SK-N-SH (cell line): ENCODE measurements around the gene BFSP2.

Source experiments
- EP300 ChIP-seq, 2 experiments: IDR thresholded peaks; 2 replicates each; pipeline versions ENCODE4 v1.4.0 to v1.6.1; 2012; ENCODE audit warnings: borderline replicate concordance in 1 of 2, low read depth in 1 of 2, low read length in 1 of 2
- FOSL2 ChIP-seq: IDR thresholded peaks from 2 replicates; pipeline ENCODE4 v1.4.0; 2012; ENCODE audit warnings: low read depth, mild to moderate bottlenecking, moderate library complexity, borderline replicate concordance
- GABPA ChIP-seq: IDR thresholded peaks from 2 replicates; pipeline ENCODE4 v1.4.0; 2012; ENCODE audit warnings: low read depth, mild to moderate bottlenecking
- IRF3 ChIP-seq: fragments of 150-350 bp; IDR thresholded peaks from 2 replicates; pipeline ENCODE4 v1.6.1; 2016; ENCODE audit warnings: mild to moderate bottlenecking, low read depth, low read length
- MXI1 ChIP-seq: IDR thresholded peaks from 2 replicates; pipeline ENCODE4 v1.6.1; 2012; ENCODE audit warnings: mild to moderate bottlenecking, low read depth, low read length, improper control_type of control experiment
- NFIC ChIP-seq: IDR thresholded peaks from 2 replicates; pipeline ENCODE4 v1.4.0; 2012; ENCODE audit warnings: borderline replicate concordance
- POLR2AphosphoS5 ChIP-seq: IDR thresholded peaks from 2 replicates; pipeline ENCODE4 v1.6.1; 2012; ENCODE audit warnings: low read depth, low read length
- RAD21 ChIP-seq: IDR thresholded peaks from 2 replicates; pipeline ENCODE4 v1.6.1; 2012; ENCODE audit warnings: mild to moderate bottlenecking, low read length
- TAF1 ChIP-seq: IDR thresholded peaks from 2 replicates; pipeline ENCODE4 v1.6.1; 2012; ENCODE audit warnings: low read depth, mild to moderate bottlenecking, low read length, moderate library complexity, borderline replicate concordance
- TF ChIP-seq, protein P1 (sequence below): IDR thresholded peaks from 2 replicates; pipeline ENCODE4 v1.4.0; 2012; ENCODE audit warnings: low read depth
- TF ChIP-seq, protein P2 (sequence below): fragments of 200-600 bp; sonication (generic); IDR thresholded peaks from 2 replicates; pipeline ENCODE4 v1.6.1; 2017; ENCODE audit warnings: antibody characterized with exemption, mild to moderate bottlenecking, moderate library complexity
- TF ChIP-seq, protein P3 (sequence below): fragments of 150-350 bp; IDR thresholded peaks from 2 replicates; pipeline ENCODE4 v1.6.1; 2017; ENCODE audit warnings: antibody characterized with exemption, low read length, low read depth, borderline replicate concordance

DNA sequence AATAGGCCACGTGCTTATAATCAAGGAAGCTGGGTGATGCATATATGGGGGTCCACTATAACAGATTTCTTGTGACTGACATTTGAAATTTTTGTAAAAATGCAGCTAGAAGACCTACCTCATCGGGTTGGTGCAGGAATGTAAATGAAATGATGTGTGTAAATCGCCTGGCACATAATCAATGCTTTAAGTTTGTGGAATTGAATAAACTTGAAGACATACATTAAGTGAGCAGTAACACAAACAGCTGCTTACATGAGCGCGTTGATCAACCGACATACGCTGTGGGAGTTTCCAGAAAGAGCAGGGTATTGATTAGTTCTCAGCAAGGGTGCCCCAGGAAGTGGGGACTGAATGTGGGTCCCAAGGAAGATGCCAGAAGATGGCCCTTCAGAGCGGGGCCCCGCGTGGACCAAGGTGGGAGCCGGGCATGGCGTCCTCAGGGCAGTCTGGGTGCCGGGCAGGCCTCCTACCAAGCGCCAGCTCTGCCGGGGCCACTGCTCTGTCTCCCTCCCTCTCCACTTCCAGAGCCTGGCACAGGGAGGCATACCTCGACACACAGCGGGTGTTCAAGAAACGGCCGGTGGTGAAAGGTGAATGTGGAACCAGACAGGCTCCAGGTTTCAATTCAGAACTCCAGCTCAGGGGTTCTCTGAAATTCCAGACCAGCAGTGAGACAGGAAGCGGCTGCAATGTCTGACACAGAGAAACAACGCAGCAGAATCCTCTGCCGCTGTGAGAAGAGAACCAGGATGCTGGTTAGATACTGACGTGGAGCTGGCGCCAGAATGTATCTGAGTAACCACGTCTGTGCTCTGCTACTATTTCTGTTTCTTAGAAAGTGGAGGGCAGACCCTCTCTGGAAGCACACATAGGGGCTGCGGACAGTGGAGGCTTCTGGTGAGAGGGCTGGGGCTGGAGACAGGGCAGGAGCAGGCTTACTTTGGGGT is 12.6 kb downstream of the BFSP2 start:
- TF ChIP-seq TAF1 (no peak), FOSL2 (no peak), MXI1 (no peak), RAD21 (no peak), EP300 (IDR thresholded peaks at IDR 0.05; ENCODE audit: borderline replicate concordance in 1 of 2, low read depth in 1 of 2, low read length in 1 of 2) (no peak), GABPA (no peak), NFIC (no peak), POLR2AphosphoS5 (no peak), IRF3 (no peak)
- TF ChIP-seq, protein P1, sequence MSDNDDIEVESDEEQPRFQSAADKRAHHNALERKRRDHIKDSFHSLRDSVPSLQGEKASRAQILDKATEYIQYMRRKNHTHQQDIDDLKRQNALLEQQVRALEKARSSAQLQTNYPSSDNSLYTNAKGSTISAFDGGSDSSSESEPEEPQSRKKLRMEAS: no peak
- TF ChIP-seq, protein P2, sequence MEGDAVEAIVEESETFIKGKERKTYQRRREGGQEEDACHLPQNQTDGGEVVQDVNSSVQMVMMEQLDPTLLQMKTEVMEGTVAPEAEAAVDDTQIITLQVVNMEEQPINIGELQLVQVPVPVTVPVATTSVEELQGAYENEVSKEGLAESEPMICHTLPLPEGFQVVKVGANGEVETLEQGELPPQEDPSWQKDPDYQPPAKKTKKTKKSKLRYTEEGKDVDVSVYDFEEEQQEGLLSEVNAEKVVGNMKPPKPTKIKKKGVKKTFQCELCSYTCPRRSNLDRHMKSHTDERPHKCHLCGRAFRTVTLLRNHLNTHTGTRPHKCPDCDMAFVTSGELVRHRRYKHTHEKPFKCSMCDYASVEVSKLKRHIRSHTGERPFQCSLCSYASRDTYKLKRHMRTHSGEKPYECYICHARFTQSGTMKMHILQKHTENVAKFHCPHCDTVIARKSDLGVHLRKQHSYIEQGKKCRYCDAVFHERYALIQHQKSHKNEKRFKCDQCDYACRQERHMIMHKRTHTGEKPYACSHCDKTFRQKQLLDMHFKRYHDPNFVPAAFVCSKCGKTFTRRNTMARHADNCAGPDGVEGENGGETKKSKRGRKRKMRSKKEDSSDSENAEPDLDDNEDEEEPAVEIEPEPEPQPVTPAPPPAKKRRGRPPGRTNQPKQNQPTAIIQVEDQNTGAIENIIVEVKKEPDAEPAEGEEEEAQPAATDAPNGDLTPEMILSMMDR: no peak
- TF ChIP-seq, protein P3, sequence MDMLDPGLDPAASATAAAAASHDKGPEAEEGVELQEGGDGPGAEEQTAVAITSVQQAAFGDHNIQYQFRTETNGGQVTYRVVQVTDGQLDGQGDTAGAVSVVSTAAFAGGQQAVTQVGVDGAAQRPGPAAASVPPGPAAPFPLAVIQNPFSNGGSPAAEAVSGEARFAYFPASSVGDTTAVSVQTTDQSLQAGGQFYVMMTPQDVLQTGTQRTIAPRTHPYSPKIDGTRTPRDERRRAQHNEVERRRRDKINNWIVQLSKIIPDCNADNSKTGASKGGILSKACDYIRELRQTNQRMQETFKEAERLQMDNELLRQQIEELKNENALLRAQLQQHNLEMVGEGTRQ: no peak
